ENCODE data around the gene RASL10A. TPM values are rescaled to one million over a fixed set of nuclear protein-coding genes. Genes with fewer than 3 reads are reported as not detected.

RASL10A gene
- total RNA-seq, 1 donor from 2014 or later = under 0.01 TPM

- Histone ChIP-seq H3K36me3 (ENCODE audit: control insufficient read depth in 3 of 3, insufficient read depth in 3 of 3, low read length in 3 of 3) (no peaks in the 10 kb centered on the region), H3K9ac (ENCODE audit: low read depth in 1 of 3, low read length in 3 of 3) (peak overlapping the region; percentile 23 to 80 (median 66)), H3K4me1 (ENCODE audit: control insufficient read depth in 3 of 3, insufficient read depth in 3 of 3, low read length in 3 of 3) (peaks cover 49 to 60% (median 50%) of the 10 kb centered on the region in 3 donors), H3K27ac (ENCODE audit: low read depth, low read length) (peak overlapping the region; percentile 47), H3K4me3 (ENCODE audit: low read length in 3 of 3) (peak overlapping the region; percentile 62 to 87 (median 81)), H3K27me3 (ENCODE audit: control insufficient read depth in 3 of 3, insufficient read depth in 3 of 3, low read length in 3 of 3) (peaks cover 0 to 21% (median 0%) of the 10 kb centered on the region in 3 donors), H3K9me3 (ENCODE audit: control insufficient read depth in 3 of 3, low read length in 3 of 3) (no peaks in the 10 kb centered on the region)
These were observed 7.8 kb downstream of the RASL10A start for GRCh38 chr22:29307596-29308147.

GRCh38 chr22:29306835-29307595 is 8.5 kb downstream of the RASL10A start:
- H3K4me3 ChIP-seq (ENCODE audit: low read length in 3 of 3) = peak overlapping the region; percentile 62 to 87 (median 81)
- H3K36me3 ChIP-seq (ENCODE audit: control insufficient read depth in 3 of 3, insufficient read depth in 3 of 3, low read length in 3 of 3) = no peaks in the 10 kb centered on the region
- H3K9me3 ChIP-seq (ENCODE audit: control insufficient read depth in 3 of 3, low read length in 3 of 3) = no peaks in the 10 kb centered on the region
- peak overlapping the region; percentile 47 for H3K27ac ChIP-seq (ENCODE audit: low read depth, low read length)
- peaks cover 49 to 62% (median 57%) of the 10 kb centered on the region in 3 donors for H3K4me1 ChIP-seq (ENCODE audit: control insufficient read depth in 3 of 3, insufficient read depth in 3 of 3, low read length in 3 of 3)
- H3K9ac ChIP-seq (ENCODE audit: low read depth in 1 of 3, low read length in 3 of 3) = peak overlapping the region; percentile 43 to 80 (median 66)
- H3K27me3 ChIP-seq (ENCODE audit: control insufficient read depth in 3 of 3, insufficient read depth in 3 of 3, low read length in 3 of 3) = peaks cover 0 to 15% (median 0%) of the 10 kb centered on the region in 3 donors

- H3K27ac ChIP-seq (ENCODE audit: low read depth, low read length) = peak within 1 kb of the TSS; percentile 47
- peak within 1 kb of the TSS; percentile 43 to 80 (median 66) for H3K9ac ChIP-seq (ENCODE audit: low read depth in 1 of 3, low read length in 3 of 3)
- H3K36me3 ChIP-seq (ENCODE audit: control insufficient read depth in 3 of 3, insufficient read depth in 3 of 3, low read length in 3 of 3) = peaks cover 0 to 2% (median 1%) of the 10 kb centered on the region in 3 donors
- H3K9me3 ChIP-seq (ENCODE audit: control insufficient read depth in 3 of 3, low read length in 3 of 3) = no peaks in the 10 kb centered on the region
- H3K4me1 ChIP-seq (ENCODE audit: control insufficient read depth in 3 of 3, insufficient read depth in 3 of 3, low read length in 3 of 3) = peaks cover 49 to 63% (median 57%) of the 10 kb centered on the region in 3 donors
- H3K4me3 ChIP-seq (ENCODE audit: low read length in 3 of 3) = peak within 1 kb of the TSS; percentile 62 to 87 (median 81)
- H3K27me3 ChIP-seq (ENCODE audit: control insufficient read depth in 3 of 3, insufficient read depth in 3 of 3, low read length in 3 of 3) = peaks cover 0 to 7% (median 0%) of the 10 kb centered on the region in 3 donors
These were observed 9.2 kb downstream of the RASL10A start, which contains the start of gene GAS2L1 for GRCh38 chr22:29306175-29306834. TSS of gene GAS2L1 (plus strand) at chr22:29306650. CDS start at chr22:29308106, 1,456 bp downstream.

- no peak overlapping the region for H3K27ac ChIP-seq (ENCODE audit: low read depth, low read length)
- peaks cover 3 to 6% (median 6%) of the 10 kb centered on the region in 3 donors for H3K36me3 ChIP-seq (ENCODE audit: control insufficient read depth in 3 of 3, insufficient read depth in 3 of 3, low read length in 3 of 3)
- peak overlapping the region; percentile 22 to 62 (median 35) for H3K4me3 ChIP-seq (ENCODE audit: low read length in 3 of 3)
- H3K27me3 ChIP-seq (ENCODE audit: control insufficient read depth in 3 of 3, insufficient read depth in 3 of 3, low read length in 3 of 3) = peaks cover 0 to 4% (median 0%) of the 10 kb centered on the region in 3 donors
- H3K9me3 ChIP-seq (ENCODE audit: control insufficient read depth in 3 of 3, low read length in 3 of 3) = no peaks in the 10 kb centered on the region
- H3K4me1 ChIP-seq (ENCODE audit: control insufficient read depth in 3 of 3, insufficient read depth in 3 of 3, low read length in 3 of 3) = peaks cover 48 to 62% (median 56%) of the 10 kb centered on the region in 3 donors
- peak overlapping the region in 1 of 3 donors; percentile 80 for H3K9ac ChIP-seq (ENCODE audit: low read depth in 1 of 3, low read length in 3 of 3)
These were observed 9.7 kb downstream of the RASL10A start for GRCh38 chr22:29305836-29306174.

- Histone ChIP-seq H3K27me3 (ENCODE audit: control insufficient read depth in 3 of 3, insufficient read depth in 3 of 3, low read length in 3 of 3) (no peaks in the 10 kb centered on the region), H3K9ac (ENCODE audit: low read depth in 1 of 3, low read length in 3 of 3) (peak overlapping the region in 2 of 3 donors; percentile 8 to 16), H3K9me3 (ENCODE audit: control insufficient read depth in 3 of 3, low read length in 3 of 3) (no peaks in the 10 kb centered on the region), H3K27ac (ENCODE audit: low read depth, low read length) (no peak overlapping the region), H3K4me1 (ENCODE audit: control insufficient read depth in 3 of 3, insufficient read depth in 3 of 3, low read length in 3 of 3) (peaks cover 21 to 35% (median 29%) of the 10 kb centered on the region in 3 donors), H3K36me3 (ENCODE audit: control insufficient read depth in 3 of 3, insufficient read depth in 3 of 3, low read length in 3 of 3) (peaks cover 26 to 29% (median 27%) of the 10 kb centered on the region in 3 donors), H3K4me3 (ENCODE audit: low read length in 3 of 3) (no peak overlapping the region)
These were observed 12.6 kb downstream of the RASL10A start for GRCh38 chr22:29302681-29303465.

- peaks cover 31 to 34% (median 32%) of the 10 kb centered on the region in 3 donors for H3K36me3 ChIP-seq (ENCODE audit: control insufficient read depth in 3 of 3, insufficient read depth in 3 of 3, low read length in 3 of 3)
- no peaks in the 10 kb centered on the region for H3K9me3 ChIP-seq (ENCODE audit: control insufficient read depth in 3 of 3, low read length in 3 of 3)
- H3K4me3 ChIP-seq (ENCODE audit: low read length in 3 of 3) = no peak overlapping the region
- no peak overlapping the region for H3K27ac ChIP-seq (ENCODE audit: low read depth, low read length)
- peak overlapping the region in 1 of 3 donors; percentile 16 for H3K9ac ChIP-seq (ENCODE audit: low read depth in 1 of 3, low read length in 3 of 3)
- H3K4me1 ChIP-seq (ENCODE audit: control insufficient read depth in 3 of 3, insufficient read depth in 3 of 3, low read length in 3 of 3) = peaks cover 15 to 30% (median 24%) of the 10 kb centered on the region in 3 donors
- H3K27me3 ChIP-seq (ENCODE audit: control insufficient read depth in 3 of 3, insufficient read depth in 3 of 3, low read length in 3 of 3) = no peaks in the 10 kb centered on the region
These were observed 13.2 kb downstream of the RASL10A start for GRCh38 chr22:29302402-29302680.

GRCh38 chr22:29301716-29302401 is 13.6 kb downstream of the RASL10A start:
- Histone ChIP-seq H3K27ac (ENCODE audit: low read depth, low read length) (no peak overlapping the region), H3K4me3 (ENCODE audit: low read length in 3 of 3) (no peak overlapping the region), H3K9ac (ENCODE audit: low read depth in 1 of 3, low read length in 3 of 3) (no peak overlapping the region), H3K4me1 (ENCODE audit: control insufficient read depth in 3 of 3, insufficient read depth in 3 of 3, low read length in 3 of 3) (peaks cover 13 to 29% (median 22%) of the 10 kb centered on the region in 3 donors), H3K27me3 (ENCODE audit: control insufficient read depth in 3 of 3, insufficient read depth in 3 of 3, low read length in 3 of 3) (no peaks in the 10 kb centered on the region), H3K9me3 (ENCODE audit: control insufficient read depth in 3 of 3, low read length in 3 of 3) (no peaks in the 10 kb centered on the region), H3K36me3 (ENCODE audit: control insufficient read depth in 3 of 3, insufficient read depth in 3 of 3, low read length in 3 of 3) (peaks cover 36 to 39% (median 37%) of the 10 kb centered on the region in 3 donors)

- H3K9me3 ChIP-seq (ENCODE audit: control insufficient read depth in 3 of 3, low read length in 3 of 3) = no peaks in the 10 kb centered on the region
- peaks cover 9 to 24% (median 17%) of the 10 kb centered on the region in 3 donors for H3K4me1 ChIP-seq (ENCODE audit: control insufficient read depth in 3 of 3, insufficient read depth in 3 of 3, low read length in 3 of 3)
- H3K36me3 ChIP-seq (ENCODE audit: control insufficient read depth in 3 of 3, insufficient read depth in 3 of 3, low read length in 3 of 3) = peaks cover 44 to 47% (median 46%) of the 10 kb centered on the region in 3 donors
These were observed 14.5 kb downstream of the RASL10A start for GRCh38 chr22:29300807-29301601.

More at GRCh38 chr22:29300807-29301601, 14.5 kb downstream of the RASL10A start:
- H3K27me3 ChIP-seq (ENCODE audit: control insufficient read depth in 3 of 3, insufficient read depth in 3 of 3, low read length in 3 of 3) = no peaks in the 10 kb centered on the region
- H3K9ac ChIP-seq (ENCODE audit: low read depth in 1 of 3, low read length in 3 of 3) = no peak overlapping the region
- no peak overlapping the region for H3K27ac ChIP-seq (ENCODE audit: low read depth, low read length)
- H3K4me3 ChIP-seq (ENCODE audit: low read length in 3 of 3) = no peak overlapping the region
